ENCODE measurements around the gene TMEM132C.
"Not testable (repeated sequence)": the region's sequence is repeated elsewhere in the genome, so short reads cannot be mapped to it uniquely, and the experiment has no call there.

Gene TMEM132C

DNA sequence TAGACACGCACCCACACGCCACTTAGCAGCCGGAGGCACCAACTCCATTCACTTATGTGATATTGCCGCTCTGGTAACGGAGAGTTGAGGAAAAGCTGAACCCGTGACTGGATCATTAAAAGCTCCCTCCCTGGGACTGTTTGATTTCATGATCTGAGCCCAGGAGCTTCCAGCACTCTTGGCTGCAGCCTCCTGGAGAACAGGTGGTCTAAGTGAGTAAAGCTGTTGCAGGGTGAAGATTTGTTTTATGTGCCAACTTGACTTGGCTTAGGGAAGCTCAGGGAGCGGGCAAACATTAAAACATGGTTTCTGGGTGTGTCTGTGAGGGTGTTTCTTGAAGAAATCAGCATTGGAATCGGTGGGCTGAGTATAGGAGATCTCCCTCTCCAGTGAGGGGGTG is 16.9 kb upstream of the TMEM132C start:
- H3K23ac ChIP-seq (ENCODE audit: low read length in 2 of 2) = no peak overlapping the region
- no peak overlapping the region for H3K14ac ChIP-seq (ENCODE audit: low read length in 2 of 2)
- 64% methylated on average over 8 of the region's 8 CpGs for WGBS
- H4K91ac ChIP-seq (ENCODE audit: low read length) = no peak overlapping the region
- H3K18ac ChIP-seq (ENCODE audit: low read depth in 1 of 2, low read length in 2 of 2) = no peak overlapping the region
- no peaks in the 10 kb centered on the region for H3K27me3 ChIP-seq (ENCODE audit: control insufficient read depth in 1 of 2, insufficient read depth in 1 of 2, low read length in 2 of 2)
- H3K4me1 ChIP-seq (ENCODE audit: control insufficient read depth, insufficient read depth, low read depth, low read length) = no peaks in the 10 kb centered on the region
- H2BK120ac ChIP-seq (ENCODE audit: low read depth, low read length) = no peak overlapping the region
- no peaks in the 10 kb centered on the region for H3K79me1 ChIP-seq (replicated peaks; ENCODE audit: low read length, poor library complexity, severe bottlenecking)
- no peaks in the 10 kb centered on the region for H3K36me3 ChIP-seq (ENCODE audit: control insufficient read depth in 1 of 2, insufficient read depth in 2 of 2, low read depth in 1 of 2, low read length in 2 of 2)
- H3K4ac ChIP-seq (ENCODE audit: low read depth in 1 of 2, low read length in 2 of 2) = no peak overlapping the region
- H3K9ac ChIP-seq (ENCODE audit: low read length) = no peak overlapping the region
- DNase-seq = no peak
- H2BK5ac ChIP-seq (ENCODE audit: low read depth, low read length, poor library complexity, severe bottlenecking) = no peak overlapping the region
- no peak overlapping the region for H2AK5ac ChIP-seq (ENCODE audit: low read length, severe bottlenecking)
- no peak overlapping the region for H2AFZ ChIP-seq (ENCODE audit: low read depth, low read length)
- no peaks in the 10 kb centered on the region for H3K9me3 ChIP-seq (ENCODE audit: control insufficient read depth, low read length)
- H4K8ac ChIP-seq (ENCODE audit: low read length) = no peak overlapping the region
- no peak overlapping the region for H2BK15ac ChIP-seq (ENCODE audit: low read depth, poor library complexity, severe bottlenecking)
- no peak overlapping the region for H3K4me3 ChIP-seq (ENCODE audit: insufficient read depth in 1 of 2, low read depth in 1 of 2, low read length in 2 of 2)
- H3K4me2 ChIP-seq (ENCODE audit: low read length, poor library complexity, severe bottlenecking) = no peak overlapping the region
- H2BK12ac ChIP-seq (ENCODE audit: low read length in 2 of 2) = no peak overlapping the region
- no peak overlapping the region for H3K27ac ChIP-seq (ENCODE audit: low read length, poor library complexity, severe bottlenecking)

DNA sequence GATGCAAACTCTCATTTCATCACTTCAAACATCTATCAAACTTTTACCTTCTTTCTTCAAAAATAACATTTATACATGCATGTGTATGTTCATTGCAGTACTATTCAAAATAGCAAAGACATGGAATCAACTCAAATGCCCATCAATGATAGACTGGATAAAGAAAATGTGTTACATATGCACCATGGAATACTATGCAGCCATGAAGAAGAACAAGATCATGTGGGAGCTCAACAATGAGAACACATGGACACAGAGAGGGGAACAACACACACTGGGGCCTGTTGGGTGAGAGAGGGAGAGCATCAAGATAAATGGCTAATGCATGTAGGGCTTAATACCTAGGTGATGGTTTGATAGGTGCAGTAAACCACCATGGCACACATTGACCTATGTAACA is 13.1 kb upstream of the TMEM132C start:
- not testable (repeated sequence) for H2BK5ac ChIP-seq (ENCODE audit: low read depth, low read length, poor library complexity, severe bottlenecking); H3K4me1 ChIP-seq (ENCODE audit: control insufficient read depth, insufficient read depth, low read depth, low read length); H3K14ac ChIP-seq (ENCODE audit: low read length in 2 of 2); H3K79me1 ChIP-seq (replicated peaks; ENCODE audit: low read length, poor library complexity, severe bottlenecking); H3K23ac ChIP-seq (ENCODE audit: low read length in 2 of 2); H3K27me3 ChIP-seq (ENCODE audit: control insufficient read depth in 1 of 2, insufficient read depth in 1 of 2, low read length in 2 of 2); H3K4ac ChIP-seq (ENCODE audit: low read depth in 1 of 2, low read length in 2 of 2); H2AFZ ChIP-seq (ENCODE audit: low read depth, low read length); H2BK12ac ChIP-seq (ENCODE audit: low read length in 2 of 2); H4K8ac ChIP-seq (ENCODE audit: low read length); H3K36me3 ChIP-seq (ENCODE audit: control insufficient read depth in 1 of 2, insufficient read depth in 2 of 2, low read depth in 1 of 2, low read length in 2 of 2); H2AK5ac ChIP-seq (ENCODE audit: low read length, severe bottlenecking); H4K91ac ChIP-seq (ENCODE audit: low read length); H2BK15ac ChIP-seq (ENCODE audit: low read depth, poor library complexity, severe bottlenecking); H3K27ac ChIP-seq (ENCODE audit: low read length, poor library complexity, severe bottlenecking); DNase-seq; H2BK120ac ChIP-seq (ENCODE audit: low read depth, low read length); H3K9me3 ChIP-seq (ENCODE audit: control insufficient read depth, low read length); H3K9ac ChIP-seq (ENCODE audit: low read length); H3K4me3 ChIP-seq (ENCODE audit: insufficient read depth in 1 of 2, low read depth in 1 of 2, low read length in 2 of 2); H3K4me2 ChIP-seq (ENCODE audit: low read length, poor library complexity, severe bottlenecking); H3K18ac ChIP-seq (ENCODE audit: low read depth in 1 of 2, low read length in 2 of 2)

DNA sequence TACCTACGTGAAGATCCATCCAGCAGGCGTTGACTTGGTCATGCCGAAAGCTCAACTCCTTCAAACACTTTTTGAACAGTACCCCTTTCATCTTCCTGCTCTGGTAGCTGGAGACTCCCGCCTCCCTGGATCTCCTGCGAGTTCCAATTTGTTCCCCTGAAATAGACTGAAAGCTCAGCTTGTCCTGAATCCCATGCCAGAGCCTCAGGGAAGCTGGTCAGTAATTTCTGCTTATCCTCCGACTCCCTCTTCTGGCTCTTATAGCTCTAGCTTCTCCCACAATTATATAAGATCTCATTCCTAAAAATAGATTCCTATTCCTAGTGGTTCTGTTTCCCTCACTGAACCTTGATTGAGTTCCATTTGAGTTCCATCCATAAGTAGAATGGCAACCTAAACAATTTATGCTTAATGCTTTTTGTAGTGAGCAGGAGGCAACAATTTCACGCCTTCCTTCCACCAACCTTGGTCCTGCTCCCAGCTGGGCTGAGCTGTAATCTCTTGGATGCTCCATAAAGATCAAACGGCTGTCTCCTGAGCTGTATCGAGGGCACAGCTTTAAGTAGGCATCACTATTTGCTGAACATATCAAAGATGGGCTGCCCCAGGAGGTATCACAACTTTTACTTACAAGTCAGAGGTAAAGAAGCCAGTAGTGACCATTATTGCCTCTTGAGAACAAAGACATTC is 8.0 kb upstream of the TMEM132C start:
- H3K4ac ChIP-seq (ENCODE audit: low read depth in 1 of 2, low read length in 2 of 2) = no peak overlapping the region
- no peak overlapping the region for H2BK12ac ChIP-seq (ENCODE audit: low read length in 2 of 2)
- H2BK5ac ChIP-seq (ENCODE audit: low read depth, low read length, poor library complexity, severe bottlenecking) = no peak overlapping the region
- no peak overlapping the region for H4K91ac ChIP-seq (ENCODE audit: low read length)
- no peaks in the 10 kb centered on the region for H3K36me3 ChIP-seq (ENCODE audit: control insufficient read depth in 1 of 2, insufficient read depth in 2 of 2, low read depth in 1 of 2, low read length in 2 of 2)
- H3K23ac ChIP-seq (ENCODE audit: low read length in 2 of 2) = no peak overlapping the region
- no peak overlapping the region for H3K4me2 ChIP-seq (ENCODE audit: low read length, poor library complexity, severe bottlenecking)
- H3K79me1 ChIP-seq (replicated peaks; ENCODE audit: low read length, poor library complexity, severe bottlenecking) = no peaks in the 10 kb centered on the region
- no peak overlapping the region for H2BK120ac ChIP-seq (ENCODE audit: low read depth, low read length)
- H4K8ac ChIP-seq (ENCODE audit: low read length) = no peak overlapping the region
- no peak overlapping the region for H3K18ac ChIP-seq (ENCODE audit: low read depth in 1 of 2, low read length in 2 of 2)
- H3K9me3 ChIP-seq (ENCODE audit: control insufficient read depth, low read length) = peaks cover 5% of the 10 kb centered on the region
- no peak overlapping the region for H3K27ac ChIP-seq (ENCODE audit: low read length, poor library complexity, severe bottlenecking)
- no peak overlapping the region for H3K4me3 ChIP-seq (ENCODE audit: insufficient read depth in 1 of 2, low read depth in 1 of 2, low read length in 2 of 2)
- H3K14ac ChIP-seq (ENCODE audit: low read length in 2 of 2) = no peak overlapping the region
- no peak overlapping the region for H3K9ac ChIP-seq (ENCODE audit: low read length)
- H3K4me1 ChIP-seq (ENCODE audit: control insufficient read depth, insufficient read depth, low read depth, low read length) = no peaks in the 10 kb centered on the region
- H3K27me3 ChIP-seq (ENCODE audit: control insufficient read depth in 1 of 2, insufficient read depth in 1 of 2, low read length in 2 of 2) = peaks cover 0 to 8% of the 10 kb centered on the region in 2 experiments
- no peak overlapping the region for H2BK15ac ChIP-seq (ENCODE audit: low read depth, poor library complexity, severe bottlenecking)
- no peak overlapping the region for H2AFZ ChIP-seq (ENCODE audit: low read depth, low read length)
- H2AK5ac ChIP-seq (ENCODE audit: low read length, severe bottlenecking) = no peak overlapping the region
- WGBS = 61% methylated on average over 9 of the region's 9 CpGs
- no peak for DNase-seq

DNA sequence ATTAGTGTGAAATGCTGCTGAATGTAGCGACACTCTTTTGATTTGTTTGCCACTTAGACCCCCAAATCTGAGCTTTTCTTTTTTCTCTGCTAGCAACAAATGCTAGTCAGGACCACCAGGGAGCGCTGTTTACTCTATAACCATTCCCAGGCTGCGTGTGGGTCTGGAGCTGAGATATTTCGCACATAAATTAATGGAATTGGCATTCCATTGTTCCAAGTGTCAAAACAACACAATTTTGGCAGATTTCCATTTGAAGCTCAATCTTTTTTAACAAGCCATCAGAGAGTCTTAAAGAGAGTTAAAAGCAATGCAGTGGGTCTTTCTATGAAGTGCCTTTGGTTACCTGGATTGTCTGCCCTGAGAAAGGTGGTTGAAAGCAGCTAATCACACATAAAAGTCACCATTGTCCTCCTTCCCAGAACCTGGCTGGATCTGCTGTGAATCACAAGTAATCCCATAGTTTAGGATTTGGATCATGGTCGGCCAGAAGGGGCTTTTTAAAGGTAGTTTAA is 7.4 kb upstream of the TMEM132C start:
- no peak overlapping the region for H2BK120ac ChIP-seq (ENCODE audit: low read depth, low read length)
- H3K4ac ChIP-seq (ENCODE audit: low read depth in 1 of 2, low read length in 2 of 2) = no peak overlapping the region
- DNase-seq = no peak
- no peak overlapping the region for H3K27ac ChIP-seq (ENCODE audit: low read length, poor library complexity, severe bottlenecking)
- no peak overlapping the region for H2AFZ ChIP-seq (ENCODE audit: low read depth, low read length)
- no peak overlapping the region for H2BK12ac ChIP-seq (ENCODE audit: low read length in 2 of 2)
- no peak overlapping the region for H3K18ac ChIP-seq (ENCODE audit: low read depth in 1 of 2, low read length in 2 of 2)
- no peak overlapping the region for H3K23ac ChIP-seq (ENCODE audit: low read length in 2 of 2)
- no peak overlapping the region for H3K9ac ChIP-seq (ENCODE audit: low read length)
- H3K27me3 ChIP-seq (ENCODE audit: control insufficient read depth in 1 of 2, insufficient read depth in 1 of 2, low read length in 2 of 2) = peaks cover 3 to 8% of the 10 kb centered on the region in 2 experiments
- H3K36me3 ChIP-seq (ENCODE audit: control insufficient read depth in 1 of 2, insufficient read depth in 2 of 2, low read depth in 1 of 2, low read length in 2 of 2) = no peaks in the 10 kb centered on the region
- no peaks in the 10 kb centered on the region for H3K79me1 ChIP-seq (replicated peaks; ENCODE audit: low read length, poor library complexity, severe bottlenecking)
- 23% methylated on average over 2 of the region's 5 CpGs for WGBS
- no peak overlapping the region for H4K8ac ChIP-seq (ENCODE audit: low read length)
- no peaks in the 10 kb centered on the region for H3K4me1 ChIP-seq (ENCODE audit: control insufficient read depth, insufficient read depth, low read depth, low read length)
- H3K4me3 ChIP-seq (ENCODE audit: insufficient read depth in 1 of 2, low read depth in 1 of 2, low read length in 2 of 2) = no peak overlapping the region
- H4K91ac ChIP-seq (ENCODE audit: low read length) = no peak overlapping the region
- H2BK15ac ChIP-seq (ENCODE audit: low read depth, poor library complexity, severe bottlenecking) = no peak overlapping the region
- H3K4me2 ChIP-seq (ENCODE audit: low read length, poor library complexity, severe bottlenecking) = no peak overlapping the region
- H2BK5ac ChIP-seq (ENCODE audit: low read depth, low read length, poor library complexity, severe bottlenecking) = no peak overlapping the region
- no peak overlapping the region for H2AK5ac ChIP-seq (ENCODE audit: low read length, severe bottlenecking)
- no peak overlapping the region for H3K14ac ChIP-seq (ENCODE audit: low read length in 2 of 2)
- H3K9me3 ChIP-seq (ENCODE audit: control insufficient read depth, low read length) = peaks cover 11% of the 10 kb centered on the region
